HG03103 (cell line): Measurements from ENCODE around the gene KHDC1.
"Not testable (repeated sequence)": the region's sequence is repeated elsewhere in the genome, so short reads cannot be mapped to it uniquely, and the experiment has no call there.

Experiments
- ATAC-seq: cut with Tn5 transposase; IDR thresholded peaks from one replicate; pipeline ENCODE4 v1.9.1; 2021; ENCODE audit warnings: low read depth; ENCODE audit not compliant: unreplicated experiment

Gene KHDC1, protein sequence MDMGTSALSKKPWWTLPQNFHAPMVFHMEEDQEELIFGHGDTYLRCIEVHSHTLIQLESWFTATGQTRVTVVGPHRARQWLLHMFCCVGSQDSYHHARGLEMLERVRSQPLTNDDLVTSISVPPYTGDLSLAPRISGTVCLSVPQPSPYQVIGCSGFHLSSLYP

DNA sequence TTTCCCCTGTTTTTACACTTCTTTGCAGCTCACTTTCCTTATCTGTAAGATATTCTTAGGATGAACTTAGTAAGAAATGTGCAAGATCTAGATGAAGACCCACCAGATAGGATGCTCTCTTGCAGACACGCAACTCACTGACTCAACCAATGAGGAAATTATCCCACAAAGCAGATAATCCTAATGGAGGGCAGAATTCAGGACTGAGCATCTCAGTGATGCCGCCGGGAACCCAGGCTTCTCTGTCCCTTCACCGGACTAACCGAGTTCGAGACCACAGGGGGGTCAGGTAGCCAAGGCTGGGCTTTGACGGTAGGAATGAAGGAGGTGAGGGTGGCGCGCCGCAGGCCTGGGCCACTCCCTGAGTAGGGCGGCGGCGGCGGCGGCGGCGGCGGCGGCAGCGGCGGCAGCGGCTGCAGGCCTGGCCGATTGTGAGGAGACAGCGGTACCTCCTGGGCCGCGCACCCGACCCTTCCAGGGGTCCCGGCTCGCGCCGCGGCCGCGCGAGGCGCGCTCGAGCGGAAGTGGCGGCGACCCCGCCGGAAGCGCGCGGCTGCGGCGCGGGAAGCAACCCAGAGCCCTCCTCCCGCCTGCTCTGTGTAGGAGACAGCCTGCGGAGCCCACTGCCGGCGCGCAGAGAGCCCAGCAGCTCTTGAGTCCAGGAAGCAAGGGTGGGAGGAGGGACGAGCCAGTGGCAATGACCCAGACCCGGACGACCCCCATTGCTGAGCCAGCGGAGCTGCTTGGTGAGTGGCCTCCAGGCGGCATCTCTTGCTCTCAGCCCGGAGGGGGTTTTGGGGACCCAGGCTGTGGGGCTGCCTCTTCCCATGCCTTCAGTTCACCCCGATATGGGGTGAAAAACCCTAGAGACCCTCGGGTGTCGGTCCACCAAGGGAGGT is at the start of gene KHDC1:
Gene KHDC1 (minus strand): TSS at position 526 of the 899 bp plus-strand sequence. CDS start 20,679 bp downstream, outside the sequence.
- ATAC-seq: peak; percentile 88

DNA sequence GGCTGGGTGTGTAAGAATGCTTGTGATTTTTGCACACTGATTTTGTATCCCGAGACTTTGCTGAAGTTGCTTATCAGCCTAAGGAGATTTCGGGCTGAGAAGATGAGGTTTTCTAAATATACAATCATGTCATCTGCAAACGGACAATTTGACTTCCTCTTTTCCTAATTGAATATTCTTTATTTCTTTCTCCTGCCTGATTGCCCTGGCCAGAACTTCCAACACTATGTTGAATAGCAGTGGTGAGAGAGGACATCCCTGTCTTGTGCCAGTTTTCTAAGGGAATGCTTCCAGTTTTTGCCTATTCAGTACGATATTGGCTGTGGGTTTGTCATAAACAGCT is 47.5 kb upstream of the KHDC1 start:
- not testable (repeated sequence) for ATAC-seq

DNA sequence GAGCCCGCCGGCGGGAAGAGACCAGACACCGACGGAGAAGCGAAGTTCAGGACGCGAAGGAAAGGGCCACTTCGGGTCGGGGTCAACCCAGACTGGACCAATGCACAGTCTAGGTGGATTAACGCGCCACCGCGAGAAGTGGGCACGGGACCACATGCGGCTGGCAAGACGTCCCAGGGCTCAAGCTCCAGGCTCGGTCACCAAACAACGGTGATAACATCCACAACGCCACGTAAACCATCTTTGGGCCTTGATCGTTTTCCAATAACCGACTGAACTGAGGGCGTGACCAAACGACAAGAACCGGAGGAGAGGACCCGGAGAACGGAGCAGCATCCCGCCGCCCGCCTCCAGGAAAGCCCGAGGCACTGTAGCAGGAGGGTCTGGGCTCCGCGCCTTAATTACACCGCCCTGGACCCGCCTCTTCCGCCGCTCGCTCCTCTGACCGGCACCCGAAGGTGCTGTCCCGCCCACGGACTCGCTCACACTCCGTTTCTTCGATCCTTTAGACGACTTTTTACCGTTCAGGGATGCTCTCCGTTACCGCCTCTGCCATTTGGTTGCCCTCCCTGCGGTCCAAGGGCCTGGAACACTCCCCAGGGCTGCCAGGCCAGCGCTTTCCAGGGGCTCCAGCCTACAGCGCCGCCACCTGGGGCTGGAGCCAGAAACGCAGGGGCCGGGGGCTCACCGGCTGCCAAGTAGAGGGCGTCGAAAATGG is 46.9 kb upstream of the KHDC1 start:
- ATAC-seq: peak; percentile 97

DNA sequence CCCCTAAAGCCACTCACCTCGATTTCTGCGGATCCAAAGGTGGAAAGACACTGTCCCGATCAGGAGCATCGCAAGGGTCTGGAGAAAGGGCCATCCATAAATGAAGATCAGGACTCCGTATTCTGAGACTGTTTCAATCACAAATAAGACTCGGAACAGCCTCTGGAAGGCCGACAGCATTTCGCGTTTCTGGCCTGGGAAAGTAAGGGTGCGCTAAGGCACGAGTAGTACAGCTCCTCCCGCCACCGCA is 46.5 kb upstream of the KHDC1 start:
- peak; percentile 21 for ATAC-seq

DNA sequence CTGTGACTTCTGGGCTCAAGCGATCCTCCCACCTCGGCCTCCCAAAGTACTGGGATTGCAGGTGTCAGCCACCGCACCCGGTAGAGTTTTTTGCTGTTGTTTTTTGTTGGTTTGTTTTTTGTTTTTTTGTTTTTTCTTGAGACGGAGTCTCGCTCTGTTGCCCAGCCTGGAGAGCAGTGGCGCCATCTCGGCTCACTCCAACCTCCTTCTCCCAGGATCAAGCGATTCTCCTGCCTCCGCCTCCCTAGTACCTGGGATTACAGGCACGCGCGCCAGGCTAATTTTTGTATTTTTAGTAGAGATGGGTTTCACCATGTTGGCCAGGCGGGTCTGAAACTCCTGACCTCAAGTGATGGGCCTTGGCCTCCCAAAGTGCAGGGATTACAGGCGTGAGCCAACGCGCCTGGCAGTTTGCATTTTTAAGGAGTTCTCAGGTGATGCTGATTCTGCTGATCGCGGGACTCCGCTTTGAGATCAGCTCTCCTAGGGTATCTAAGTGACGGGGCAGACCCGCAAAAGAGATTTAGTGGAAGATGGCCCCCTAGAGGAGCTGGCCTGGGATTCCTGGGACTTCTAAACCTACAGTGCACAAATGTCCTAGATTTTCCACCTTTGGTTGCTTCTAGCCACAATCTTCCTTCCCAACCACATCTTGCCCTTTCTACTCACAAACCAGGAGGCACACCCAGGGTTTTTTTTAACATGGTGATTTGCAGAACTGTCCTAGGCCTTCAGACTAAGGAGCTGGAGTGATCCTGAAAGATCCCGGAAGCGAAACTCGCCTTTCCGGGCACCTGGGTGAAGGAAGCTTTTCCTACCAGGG is 45.9 kb upstream of the KHDC1 start:
- no peak for ATAC-seq

DNA sequence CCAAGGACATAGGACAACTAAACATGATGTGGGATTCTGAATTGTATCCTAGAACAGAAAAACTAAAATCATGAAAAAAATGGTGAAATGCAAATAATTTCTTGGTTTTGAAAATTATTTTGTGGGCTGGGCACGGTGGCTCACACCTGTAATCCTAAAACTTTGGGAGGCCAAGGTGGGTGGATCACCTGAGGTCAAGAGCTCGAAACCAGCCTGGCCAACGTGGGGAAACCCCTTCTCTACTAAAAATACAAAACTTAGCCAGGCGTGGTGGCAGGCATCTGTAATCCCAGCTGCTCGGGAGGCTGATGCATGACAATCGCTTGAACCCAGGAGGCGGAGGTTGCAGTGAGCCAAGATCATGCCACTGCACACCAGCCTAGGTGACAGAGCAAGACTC is 40.8 kb upstream of the KHDC1 start:
- not testable (repeated sequence) for ATAC-seq

DNA sequence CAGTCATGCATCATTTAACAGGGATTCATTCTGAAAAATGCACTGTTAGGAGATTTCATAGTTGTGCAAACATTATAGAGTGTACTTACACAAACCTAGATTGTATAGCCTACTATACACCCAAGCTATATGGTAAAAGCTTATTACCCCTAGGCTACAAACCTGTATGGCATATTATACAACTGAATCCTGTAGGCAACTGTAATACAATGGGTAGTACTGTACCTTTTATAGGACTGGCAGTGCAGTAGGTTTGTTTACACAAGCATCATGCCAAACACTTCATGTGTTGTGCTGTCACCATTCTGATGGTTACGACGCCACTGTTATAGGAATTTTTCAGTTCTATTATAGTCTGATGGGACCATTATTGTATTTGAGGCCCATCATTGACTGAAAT is 39.3 kb upstream of the KHDC1 start:
- no peak for ATAC-seq

DNA sequence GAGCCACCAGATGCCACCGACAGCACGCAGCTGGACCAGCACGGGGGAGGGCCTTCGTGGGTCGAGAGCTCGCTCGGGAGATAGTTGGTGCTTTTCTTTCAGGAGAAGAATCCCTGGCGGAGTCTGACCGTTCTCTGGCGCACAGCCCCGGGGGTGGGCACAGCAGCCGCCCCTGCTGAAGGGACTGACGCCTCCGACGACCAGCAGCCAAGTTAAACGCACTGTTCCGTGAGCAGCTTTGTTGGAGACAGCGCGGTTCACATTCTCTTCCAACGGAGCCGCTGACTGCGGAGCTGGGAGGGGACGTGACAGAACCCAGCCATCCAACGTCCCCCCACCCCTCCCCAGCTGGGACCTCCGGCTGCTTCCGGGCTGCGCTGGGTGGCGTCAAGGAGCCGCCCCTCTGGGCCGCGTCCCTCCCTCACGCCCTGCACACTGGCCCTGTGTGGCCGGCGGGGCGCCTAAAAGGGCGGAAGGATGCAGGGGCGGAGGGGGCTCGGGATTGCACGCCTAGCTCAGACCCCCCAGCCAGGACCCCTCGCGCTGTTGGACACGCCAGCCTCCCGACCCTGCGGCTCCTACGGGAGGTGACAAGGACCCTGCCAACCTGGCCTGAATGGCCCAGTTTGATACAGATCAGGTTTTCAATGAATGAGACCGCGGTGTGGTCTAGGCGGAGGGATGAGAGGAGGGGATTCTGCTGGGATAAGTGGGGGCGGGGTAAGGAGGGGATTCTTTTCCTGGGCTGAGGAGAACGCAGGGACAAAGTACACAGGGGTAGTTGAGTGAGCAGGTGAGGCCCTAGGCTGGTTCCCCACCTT is 36.4 kb upstream of the KHDC1 start:
- no peak for ATAC-seq

DNA sequence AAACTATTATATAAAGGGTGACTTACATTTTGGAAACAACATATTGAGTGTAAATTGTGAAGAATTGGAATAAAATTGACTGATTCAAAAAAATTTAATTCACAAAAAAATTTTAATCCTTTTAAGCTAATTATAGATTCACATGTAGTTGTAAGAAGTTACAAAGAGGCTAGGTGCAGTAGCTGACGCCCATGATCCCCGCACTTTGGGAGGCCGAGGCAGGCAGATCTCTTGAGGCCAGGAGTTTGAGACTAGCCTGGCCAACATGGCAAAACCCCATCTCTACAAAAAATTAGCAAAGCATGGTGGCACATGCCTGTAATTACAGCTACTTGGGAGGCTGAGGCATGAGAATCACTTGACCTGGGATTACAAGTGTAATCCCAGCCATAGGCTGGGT is 30.3 kb upstream of the KHDC1 start:
- no peak for ATAC-seq

DNA sequence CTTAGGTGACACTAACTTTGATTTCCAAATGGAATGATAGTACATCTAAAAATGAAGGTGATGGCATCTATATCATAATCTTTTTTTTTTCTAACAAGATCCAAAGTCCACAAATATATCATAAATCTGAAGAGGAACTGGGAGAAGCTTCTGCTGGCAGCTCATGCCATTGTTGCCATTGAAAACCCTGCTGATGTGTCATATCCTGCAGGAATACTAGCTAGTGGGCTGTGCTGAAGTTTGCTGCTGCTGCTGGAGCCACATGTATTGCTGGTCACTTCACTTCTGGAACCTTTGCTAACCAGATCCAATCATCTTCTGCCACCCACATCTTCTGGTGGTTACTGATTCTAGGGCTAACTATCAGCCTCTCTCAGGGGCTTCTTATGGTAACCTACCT is 27.4 kb upstream of the KHDC1 start:
- no peak for ATAC-seq

DNA sequence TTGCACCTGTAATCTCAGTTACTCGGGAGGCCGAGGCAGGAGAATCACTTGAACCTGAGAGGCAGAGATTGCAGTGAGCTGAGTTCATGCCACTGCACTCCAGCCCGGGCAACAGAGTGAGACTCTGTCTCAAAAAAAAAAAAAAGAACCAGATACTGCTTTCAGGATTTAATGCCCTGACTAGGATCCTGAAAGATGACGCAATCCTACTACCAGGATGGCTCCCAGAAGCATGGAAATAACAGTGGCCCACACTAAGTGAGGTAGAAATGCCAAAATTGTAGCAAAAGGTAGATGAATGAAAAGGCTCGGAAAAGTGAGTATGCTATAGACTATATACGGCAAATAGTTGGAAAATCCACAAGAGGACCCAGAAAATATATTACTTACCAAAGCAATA is 23.8 kb upstream of the KHDC1 start:
- no peak for ATAC-seq

DNA sequence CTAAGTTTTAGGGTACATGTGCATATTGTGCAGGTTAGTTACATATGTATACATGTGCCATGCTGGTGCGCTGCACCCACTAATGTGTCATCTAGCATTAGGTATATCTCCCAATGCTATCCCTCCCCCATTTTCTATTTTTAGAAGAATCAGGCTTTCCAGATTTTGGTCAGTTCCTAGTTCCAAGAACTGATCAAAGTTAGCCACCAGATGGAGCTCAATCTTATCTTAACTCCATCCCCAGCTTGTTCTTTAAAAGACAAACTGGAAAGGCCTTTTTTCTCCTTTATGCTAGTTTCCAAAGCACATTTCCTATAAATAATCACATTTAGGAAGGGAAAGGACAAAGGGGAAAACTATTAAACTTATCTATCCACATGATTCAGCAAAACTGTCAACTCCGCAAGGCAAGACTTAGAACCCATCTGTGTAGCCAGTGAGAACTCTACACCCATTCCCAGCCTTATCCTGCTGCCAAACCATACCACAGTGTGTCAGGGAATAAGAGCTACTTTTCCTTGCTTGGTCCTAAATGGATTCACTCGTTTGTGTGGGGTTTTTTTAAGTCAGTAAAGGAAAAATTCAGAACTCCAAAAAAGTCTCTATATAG is 22.8 kb upstream of the KHDC1 start:
- no peak for ATAC-seq

DNA sequence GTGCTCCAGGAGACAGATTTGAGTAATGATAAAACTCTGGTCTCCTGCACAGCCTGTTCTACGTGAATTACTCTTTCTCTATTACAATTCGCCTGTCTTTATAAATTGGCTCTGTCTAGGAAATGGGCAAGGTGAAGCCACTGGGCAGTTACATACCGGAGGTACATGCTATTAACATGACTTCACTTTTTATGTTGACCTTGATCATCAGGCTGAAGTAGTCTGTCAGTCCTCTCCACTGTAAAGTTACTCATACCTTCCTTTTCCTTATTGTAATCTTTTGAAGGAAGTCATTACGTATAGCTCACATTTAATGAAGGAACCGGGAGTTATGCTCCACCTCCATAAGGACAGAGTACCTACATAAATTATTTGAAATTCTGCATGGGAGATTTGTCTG is 19.9 kb upstream of the KHDC1 start:
- no peak for ATAC-seq

DNA sequence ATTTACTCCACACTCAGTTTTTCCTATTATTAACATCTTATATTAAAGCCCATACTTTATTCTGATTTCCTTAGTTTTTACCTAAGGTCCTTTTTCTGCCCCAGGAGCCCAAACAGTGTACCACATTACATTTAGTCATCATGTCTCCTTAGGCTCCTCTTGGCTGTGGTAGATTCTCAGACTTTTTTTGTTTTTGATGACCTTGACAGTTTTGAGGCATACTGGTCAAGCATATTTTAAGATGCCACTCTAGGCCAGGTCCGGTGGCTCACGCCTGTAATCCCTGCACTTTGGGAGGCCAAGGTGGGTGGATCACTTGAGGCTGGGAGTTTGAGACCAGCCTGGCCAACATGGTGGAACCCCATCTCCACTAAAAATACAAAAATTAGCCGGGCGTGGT is 18.7 kb upstream of the KHDC1 start:
- not testable (repeated sequence) for ATAC-seq

DNA sequence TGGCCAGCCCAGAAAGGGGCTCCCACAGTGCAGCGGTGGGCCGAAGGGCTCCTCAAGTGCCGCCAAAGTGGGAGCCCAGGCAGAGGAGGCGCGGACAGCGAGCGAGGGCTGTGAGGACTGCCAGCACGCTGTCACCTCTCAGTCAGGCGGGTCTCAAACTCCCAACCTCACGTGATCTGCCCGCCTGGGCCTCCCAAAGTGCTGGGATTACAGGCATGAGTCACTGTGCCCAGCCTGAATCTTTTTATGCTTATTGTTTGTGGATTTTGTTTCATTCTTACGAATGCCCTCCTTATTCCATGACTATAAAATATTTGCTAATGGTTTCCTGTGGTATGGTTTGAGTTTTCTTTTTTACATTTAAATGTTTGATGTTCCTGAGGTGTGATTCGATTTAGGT is 6.3 kb upstream of the KHDC1 start:
- not testable (repeated sequence) for ATAC-seq

DNA sequence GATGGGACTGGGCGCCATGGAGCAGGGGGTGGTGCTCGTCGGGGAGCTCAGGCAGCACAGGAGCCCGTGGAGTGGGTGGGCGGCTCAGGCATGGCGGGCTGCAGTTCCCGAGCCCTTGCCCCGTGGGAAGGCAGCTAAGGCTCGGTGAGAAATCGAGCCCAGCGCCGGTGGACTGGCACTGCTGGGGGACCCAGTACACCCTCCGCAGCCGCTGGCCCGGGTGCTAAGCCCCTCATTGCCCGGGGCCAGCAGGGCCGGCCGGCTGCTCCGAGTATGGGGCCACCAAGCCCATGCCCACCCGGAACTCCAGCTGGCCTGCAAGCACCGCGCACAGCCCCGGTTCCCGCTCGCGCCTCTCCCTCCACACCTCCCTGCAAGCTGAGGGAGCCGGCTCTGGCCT is 5.9 kb upstream of the KHDC1 start:
- ATAC-seq: not testable (repeated sequence)

DNA sequence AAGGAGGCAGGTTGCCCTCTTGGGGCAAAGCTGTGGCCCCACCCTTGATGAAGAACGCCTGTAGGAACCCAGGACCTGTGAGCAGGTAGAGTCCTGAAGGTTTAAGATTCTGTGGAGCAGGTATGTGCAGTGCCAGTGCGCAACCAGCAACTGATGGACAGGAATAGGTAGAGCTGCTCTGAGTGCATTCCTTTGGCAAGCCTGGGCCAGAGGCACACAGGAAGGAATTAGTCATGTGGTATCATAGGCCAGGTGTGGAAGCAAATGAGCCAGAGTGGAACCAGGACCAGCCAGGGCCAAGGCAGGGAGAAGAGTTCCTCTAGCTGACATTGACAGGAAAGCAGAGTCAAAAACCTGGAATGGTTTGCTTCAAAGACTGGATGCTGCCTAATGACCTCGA is 1.4 kb upstream of the KHDC1 start:
- no peak for ATAC-seq

DNA sequence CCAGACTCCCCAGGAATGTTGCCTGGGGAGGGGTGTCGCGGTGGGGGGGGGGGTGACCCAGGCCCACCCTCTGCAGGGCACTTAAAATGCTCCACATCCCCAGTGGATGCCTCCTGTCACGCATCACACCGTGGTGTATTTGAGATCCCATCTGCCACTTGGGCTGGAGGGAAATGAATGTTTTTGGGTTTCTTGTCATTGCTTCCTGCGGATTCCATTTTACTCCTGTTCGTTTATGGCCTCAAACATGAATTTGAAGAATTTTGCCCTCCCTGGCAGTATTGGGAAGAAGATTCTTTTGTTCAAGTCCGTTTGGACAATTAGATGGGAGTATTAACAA is 544 bp upstream of the KHDC1 start:
- ATAC-seq: peak; percentile 3

DNA sequence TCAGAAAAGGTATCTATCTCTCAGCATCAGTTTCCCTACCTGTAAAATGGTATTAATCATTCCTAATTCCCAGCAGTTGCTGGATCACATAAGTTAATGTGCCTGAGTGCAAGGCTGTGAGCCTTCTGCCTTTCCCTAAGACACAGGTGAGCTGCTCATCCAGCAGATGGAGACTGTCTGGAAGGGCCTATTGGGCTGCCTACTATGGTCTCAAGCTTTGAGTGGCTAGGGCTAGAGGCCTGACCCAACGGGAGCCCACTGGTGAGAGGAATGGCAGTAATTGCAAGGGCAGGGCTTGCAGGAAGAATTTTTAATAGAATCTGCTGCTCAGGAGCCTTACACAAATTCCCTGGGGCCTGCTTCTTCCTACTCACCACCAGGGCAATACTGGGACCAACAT is 4.3 kb downstream of the KHDC1 start:
- ATAC-seq: no peak

DNA sequence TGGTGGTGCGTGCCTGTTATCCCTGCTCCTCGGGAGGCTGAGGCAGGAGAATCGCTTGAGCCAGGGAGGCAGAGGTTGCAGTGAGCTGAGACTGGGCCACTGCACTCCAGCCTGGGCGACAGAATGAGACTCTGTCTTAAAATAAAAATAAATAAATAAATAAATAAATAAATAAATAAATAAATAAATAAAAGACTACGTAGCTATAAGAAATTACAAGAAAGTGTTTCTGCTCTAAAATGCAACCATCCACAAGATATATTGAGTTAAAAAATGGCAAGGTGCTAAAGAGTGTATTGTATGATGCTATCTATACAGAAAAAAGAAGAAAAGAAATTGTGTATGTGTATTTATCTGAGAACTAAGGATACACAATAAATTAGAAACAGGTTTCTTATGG is 8.7 kb downstream of the KHDC1 start:
- not testable (repeated sequence) for ATAC-seq
